Fibroblast of peridontal ligament (primary cell): Measurements from ENCODE around the gene ILF3.
"Not testable (repeated sequence)": the region's sequence is repeated elsewhere in the genome, so short reads cannot be mapped to it uniquely, and the experiment has no call there.

Experiments
- DNase-seq: peaks from one replicate; pipeline ENCODE4 v3.0.0-alpha.2; 2010; ENCODE audit errors: extremely low read depth

Gene ILF3

DNA sequence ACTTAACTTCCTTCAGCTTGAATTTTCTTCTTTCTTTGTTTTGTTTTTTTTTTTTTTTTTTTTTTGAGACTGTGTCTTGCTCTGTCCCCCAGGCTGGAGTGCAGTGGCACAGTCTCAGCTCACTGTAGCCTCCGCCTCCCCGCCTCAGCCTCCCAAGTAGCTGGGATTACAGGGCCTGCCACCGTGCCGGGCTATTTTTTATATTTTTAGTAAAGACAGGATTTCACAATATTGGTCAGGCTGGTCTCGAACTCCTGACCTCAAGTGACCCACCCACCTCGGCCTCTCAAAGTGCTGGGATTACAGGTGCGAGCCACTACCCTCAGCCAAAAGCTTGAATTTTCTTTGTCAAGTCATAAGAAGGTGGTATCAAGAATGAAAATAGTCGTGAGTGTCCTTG is 21.1 kb downstream of the ILF3 start:
- not testable (repeated sequence) for DNase-seq

DNA sequence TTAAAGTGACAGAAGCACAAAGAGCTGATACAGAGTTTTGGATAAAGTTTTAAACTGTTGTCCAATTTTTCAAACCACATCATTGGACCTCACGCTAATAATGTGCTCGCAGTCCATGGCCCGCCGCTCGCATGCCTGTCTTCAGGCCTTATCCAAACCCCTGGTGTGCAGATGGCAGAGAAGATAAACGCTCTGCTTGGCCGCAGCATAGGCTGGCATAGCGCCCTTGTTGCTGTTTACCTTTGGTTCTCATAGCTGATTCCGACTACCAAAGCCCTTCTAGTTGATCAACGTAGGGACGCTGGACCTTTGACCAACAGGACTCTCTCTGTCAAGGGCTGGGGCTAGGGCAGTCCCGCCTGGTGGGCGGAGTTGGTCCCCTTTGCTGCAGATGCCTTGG is 23.6 kb downstream of the ILF3 start:
- no peak for DNase-seq

DNA sequence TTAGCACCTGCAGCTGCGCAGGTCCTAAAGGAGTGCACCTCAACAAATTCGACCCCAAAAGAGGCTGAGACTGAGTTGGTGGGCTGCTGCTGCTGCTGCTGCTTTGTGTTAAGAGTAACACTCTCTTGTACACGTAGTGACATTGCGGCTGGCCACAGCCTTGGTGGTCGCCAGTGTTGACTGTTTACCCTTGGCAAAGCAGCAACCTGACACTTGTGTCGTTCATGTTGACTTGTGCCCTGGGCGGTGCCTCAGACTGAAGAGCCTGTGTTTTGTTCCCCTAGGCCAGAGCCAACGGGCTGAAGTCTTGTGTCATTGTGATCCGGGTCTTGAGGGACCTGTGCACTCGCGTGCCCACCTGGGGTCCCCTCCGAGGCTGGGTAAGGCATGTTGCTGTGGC is 24.7 kb downstream of the ILF3 start:
- DNase-seq: no peak

DNA sequence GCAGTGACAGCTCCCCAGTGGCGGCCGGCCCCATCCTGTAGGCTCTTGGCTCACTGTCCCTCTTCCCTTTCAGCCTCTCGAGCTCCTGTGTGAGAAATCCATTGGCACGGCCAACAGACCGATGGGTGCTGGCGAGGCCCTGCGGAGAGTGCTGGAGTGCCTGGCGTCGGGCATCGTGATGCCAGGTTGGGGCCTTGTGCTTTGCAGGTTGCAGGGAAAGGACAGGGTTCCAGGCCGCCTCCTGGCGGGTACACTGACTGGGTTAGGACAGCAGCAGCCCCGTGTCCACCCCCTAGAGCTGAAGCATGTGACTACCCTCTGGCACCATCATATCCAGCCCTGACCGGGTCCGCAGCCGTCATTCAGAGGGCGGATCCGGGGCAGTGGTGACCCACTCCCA is 25.6 kb downstream of the ILF3 start:
- no peak for DNase-seq

DNA sequence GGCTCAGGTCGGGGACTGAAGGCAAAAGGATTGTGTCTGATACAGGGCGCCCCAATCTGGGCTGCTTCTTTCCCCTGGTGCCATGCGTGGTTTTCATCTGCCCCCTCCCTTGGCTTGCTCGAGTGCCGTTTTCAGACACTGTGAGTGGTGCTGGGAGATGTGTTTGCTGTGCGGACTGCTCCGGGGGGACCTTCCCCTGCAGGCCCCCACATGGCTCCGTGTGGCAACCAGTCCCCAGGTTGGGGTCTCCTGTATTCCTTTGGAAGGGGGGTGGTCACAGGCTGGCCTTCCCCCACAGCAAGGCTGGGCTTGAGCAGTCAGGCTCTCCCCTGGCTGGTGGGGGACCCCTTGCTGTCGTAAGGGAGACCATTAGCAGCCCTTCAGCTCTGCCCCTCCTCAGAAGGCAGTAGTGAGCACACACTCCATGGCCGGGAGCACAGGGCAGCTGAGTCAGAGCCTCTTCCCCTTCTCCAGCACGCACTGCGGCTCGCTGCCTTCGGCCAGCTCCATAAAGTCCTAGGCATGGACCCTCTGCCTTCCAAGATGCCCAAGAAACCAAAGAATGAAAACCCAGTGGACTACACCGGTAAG is 26.5 kb downstream of the ILF3 start:
- DNase-seq: no peak

DNA sequence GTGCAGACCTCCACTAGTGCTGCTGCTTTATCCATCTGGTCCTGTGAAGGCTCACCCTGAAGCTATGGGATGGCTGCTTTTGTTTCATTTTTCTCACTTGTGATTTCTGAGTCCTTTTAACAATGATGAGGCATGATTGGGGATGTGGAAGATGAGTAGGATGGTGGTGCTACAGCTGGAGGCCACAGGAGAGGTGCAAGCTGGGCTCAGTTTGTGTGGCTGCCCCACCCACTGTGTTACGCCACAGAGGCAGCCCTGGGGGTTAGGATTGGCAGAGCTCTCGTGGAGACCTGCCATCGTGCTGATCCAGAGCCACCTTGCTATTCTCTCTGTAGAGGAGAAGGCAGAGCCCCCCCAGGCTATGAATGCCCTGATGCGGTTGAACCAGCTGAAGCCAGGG is 27.5 kb downstream of the ILF3 start:
- no peak for DNase-seq

DNA sequence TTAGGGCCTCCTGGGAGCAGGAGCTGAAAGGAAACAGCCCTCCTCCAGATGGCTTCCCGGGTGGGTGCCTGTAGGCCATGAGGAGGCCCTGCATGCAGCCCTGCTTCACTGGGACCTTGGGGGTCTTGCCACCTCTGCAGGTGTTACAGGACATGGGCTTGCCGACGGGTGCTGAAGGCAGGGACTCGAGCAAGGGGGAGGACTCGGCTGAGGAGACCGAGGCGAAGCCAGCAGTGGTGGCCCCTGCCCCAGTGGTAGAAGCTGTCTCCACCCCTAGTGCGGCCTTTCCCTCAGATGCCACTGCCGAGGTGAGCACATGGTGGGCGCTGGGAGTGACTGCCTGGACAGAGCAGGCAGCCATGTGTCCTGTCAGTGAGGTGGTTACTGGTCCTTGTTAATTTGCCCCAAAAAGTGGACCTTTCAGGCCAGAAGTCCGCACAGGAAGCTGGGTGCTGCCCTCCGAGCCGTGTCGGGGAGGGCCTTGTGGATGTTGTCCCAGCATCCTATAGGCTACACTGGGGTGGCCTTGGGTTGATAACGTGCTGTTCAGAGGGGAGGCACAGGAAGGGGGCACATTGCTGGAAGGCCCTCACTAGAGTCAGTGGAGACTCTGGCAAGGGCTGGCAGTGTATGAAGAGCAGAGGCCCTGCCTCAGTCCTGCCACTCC is 28.4 kb downstream of the ILF3 start:
- DNase-seq: no peak

DNA sequence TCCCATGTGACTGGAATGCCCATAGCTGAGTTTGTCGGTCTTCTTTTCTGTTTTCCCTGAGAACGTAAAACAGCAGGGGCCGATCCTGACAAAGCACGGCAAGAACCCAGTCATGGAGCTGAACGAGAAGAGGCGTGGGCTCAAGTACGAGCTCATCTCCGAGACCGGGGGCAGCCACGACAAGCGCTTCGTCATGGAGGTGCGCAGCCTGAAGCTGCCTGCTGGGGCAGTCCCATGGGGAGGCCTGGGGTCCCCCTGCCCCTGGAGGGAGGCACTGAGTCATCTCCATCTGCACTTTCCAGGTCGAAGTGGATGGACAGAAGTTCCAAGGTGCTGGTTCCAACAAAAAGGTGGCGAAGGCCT is 28.9 kb downstream of the ILF3 start:
- DNase-seq: no peak

DNA sequence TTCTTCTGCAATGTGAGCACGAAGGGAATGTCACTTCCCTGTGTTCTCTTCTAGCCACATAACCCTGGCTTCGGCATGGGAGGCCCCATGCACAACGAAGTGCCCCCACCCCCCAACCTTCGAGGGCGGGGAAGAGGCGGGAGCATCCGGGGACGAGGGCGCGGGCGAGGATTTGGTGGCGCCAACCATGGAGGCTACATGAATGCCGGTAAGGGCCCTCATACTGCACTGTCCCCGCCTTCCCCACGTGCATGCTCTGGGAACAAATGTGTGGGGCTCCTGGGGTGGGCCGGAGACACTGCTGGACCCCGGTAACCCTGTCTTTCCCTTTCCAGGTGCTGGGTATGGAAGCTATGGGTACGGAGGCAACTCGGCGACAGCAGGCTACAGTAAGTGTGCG is 29.4 kb downstream of the ILF3 start:
- no peak for DNase-seq

DNA sequence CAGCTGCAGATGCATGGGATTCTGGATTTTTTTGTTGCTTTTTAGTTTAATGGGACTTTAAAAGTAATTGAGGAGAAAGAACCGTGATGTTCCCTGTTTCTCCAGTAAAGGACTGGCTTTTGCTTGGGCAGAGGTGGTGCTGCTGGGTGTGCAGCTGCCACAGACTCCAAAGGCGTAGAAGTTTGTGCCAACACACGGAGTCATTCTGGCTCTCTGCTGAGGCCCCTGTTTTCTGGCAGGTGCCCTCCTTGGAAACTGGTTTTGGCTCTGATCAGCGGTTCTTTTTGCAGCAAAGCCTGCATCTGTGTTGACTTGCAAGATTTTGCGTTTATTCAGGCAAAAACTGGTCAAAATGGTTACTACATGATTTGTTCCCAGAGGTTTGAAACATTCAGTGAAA is 31.1 kb downstream of the ILF3 start:
- no peak for DNase-seq

DNA sequence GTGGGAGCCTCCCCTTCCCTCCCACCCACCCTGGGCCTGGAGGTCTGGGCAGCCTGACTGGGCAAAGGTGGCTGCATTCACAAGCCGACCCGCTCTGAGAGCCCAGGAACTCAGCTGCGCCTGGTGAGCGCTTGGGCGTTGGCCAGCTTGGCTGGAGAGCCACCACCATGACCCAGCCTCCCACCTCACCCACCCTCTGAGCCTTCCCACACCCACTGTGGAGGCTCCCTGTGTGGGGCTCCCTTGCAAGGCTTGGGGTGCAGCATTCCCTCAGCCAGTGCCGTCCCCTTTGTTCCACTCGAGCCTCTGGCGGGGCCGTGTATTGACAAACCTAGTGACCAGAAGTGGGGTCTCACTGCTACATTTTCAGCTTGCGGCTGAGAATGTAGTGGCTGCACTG is 32.0 kb downstream of the ILF3 start:
- DNase-seq: no peak

DNA sequence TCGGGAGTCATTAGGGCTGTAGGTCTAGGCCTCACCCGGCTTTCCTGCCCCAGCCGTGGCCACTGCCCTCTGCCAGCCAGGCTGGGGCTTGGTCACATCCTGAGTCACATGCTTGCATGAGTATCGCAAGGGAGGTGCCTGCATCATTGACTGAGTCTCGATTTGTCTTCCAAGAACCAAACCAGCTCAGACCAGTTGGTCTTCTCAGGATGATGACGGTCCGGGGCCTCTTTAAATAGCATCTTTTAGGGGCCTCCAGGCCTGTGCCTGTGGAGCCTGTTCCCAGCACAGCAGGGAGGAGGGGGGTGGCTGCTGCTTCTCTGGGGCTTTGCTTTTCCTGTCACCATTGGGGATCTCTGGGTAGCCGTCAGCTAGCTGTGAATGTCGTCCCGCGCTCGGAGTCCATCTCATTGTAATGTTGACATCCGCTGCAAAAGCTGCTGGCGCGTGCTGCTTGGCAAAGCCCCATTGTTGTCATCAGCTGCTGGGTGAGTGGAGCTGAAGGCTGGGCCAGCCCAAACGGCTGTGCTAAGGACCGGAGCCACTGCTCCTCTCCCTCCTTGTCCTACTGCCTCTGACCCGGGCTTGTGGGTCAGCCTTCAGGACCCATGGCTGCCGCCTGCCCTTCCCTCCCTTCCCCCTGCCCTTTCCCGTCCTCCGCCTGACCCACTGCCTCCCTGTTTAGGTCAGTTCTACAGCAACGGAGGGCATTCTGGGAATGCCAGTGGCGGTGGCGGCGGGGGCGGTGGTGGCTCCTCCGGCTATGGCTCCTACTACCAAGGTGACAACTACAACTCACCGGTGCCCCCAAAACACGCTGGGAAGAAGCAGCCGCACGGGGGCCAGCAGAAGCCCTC is 32.7 kb downstream of the ILF3 start:
- peak; percentile 30 for DNase-seq

DNA sequence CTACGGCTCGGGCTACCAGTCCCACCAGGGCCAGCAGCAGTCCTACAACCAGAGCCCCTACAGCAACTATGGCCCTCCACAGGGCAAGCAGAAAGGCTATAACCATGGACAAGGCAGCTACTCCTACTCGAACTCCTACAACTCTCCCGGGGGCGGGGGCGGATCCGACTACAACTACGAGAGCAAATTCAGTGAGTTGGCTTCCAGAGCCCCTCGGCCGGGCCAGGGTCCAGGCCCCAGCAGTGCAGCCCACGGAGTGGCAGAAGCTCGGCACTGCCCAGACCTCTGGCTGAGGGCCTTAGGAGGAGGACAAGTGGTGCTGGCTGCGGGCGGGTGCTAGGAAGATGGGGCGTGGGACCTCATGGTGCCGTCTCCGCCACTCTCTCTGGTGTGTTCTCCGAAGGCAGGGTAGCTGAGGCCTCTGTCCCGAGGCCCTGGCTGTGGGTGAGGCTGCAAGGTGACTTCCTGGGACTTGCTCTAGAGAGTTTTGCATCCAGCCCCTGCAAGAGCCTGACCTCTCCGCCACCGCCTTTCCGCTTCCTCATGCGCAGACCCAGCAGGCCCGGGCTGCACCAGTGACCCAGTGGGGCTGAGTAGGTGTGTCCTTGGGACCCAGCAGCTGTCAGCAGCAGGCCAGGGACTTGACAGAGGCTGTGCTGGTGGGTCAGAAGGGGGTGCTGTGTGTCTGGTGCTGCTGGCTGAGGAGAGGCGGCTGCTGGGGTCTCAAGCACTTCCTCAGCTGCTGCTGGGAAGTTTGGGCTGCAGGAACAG is 33.6 kb downstream of the ILF3 start:
- DNase-seq: no peak

DNA sequence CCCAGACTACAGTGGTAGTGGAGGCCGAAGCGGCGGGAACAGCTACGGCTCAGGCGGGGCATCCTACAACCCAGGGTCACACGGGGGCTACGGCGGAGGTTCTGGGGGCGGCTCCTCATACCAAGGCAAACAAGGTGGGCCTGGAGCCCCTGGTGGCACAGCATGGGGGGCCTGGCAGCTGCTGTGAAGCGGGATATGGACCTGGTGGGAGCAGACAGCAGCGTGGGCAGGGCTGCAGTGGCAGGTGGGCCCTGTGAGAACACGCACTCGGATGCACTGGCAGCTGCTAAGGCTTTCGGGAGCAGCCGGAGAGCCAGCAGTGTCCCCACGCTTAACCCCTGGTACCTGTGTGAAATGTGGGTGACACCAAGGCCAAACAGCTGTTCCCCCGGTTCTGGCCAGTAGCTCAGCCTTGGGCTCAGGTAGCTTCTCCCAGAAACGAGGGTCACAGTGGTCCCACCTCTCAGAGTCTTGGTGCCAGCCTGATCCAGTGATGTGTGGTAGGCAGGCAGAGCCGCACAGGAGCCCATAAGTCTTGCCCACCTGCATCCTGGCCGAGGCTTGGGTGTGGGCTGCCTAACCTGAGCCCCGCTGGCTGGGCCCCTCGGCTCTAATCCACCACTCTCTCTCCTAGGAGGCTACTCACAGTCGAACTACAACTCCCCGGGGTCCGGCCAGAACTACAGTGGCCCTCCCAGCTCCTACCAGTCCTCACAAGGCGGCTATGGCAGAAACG is 34.6 kb downstream of the ILF3 start:
- DNase-seq: no peak

DNA sequence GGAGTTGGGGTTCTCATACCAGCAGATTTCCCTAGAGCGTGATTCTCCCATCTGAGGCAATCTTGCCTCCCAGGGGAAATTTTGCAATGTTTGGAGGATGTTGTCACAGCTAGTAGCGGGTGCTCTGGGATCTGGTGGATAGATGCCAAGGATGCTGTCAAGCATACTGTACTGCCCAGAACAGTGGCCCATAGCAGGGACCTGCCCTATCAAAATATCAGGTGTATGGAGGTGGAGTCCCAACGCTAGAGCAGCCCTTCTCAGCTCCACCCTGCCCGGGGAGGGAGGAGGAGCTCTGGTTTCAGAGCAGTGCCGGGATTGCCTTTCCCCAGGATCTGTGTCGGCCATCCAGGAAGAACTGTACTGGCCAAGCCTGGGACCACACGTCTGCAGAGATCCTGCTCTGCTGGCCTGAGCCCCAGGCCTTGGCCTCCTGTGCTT is 36.2 kb downstream of the ILF3 start:
- DNase-seq: peak; percentile 44

DNA sequence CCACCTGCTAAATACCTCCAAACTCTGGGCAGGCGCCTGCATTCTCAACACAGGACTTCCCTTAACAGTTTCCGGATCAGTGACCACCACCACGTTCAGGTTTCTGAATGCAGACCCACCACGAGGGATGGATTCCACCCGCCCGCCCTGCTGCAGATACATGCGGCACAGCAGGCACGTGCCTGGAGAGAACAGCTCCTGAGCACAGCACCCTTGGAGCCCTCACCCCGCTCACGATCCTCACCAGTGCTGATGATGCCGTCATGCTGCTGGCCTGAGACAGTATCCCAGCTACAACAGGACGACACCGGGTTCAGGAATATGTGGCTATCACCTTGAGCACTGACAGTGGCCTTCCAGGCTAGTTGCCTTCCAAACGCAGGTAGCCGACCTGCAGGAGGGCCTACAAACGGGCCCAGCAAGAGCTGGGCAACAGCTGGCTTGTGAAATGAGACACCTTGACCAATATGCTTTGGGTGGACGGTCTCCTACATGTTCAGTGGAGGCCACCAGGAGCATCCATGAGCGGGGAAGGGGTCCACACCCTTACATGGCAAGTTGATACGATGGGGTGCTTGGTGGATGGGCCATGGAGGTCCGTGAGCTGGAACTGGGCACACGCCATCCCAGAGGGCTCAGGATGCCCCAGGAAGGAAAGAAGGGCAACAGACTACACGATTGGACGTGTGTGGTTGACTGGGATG is 37.2 kb downstream of the ILF3 start:
- DNase-seq: no peak

DNA sequence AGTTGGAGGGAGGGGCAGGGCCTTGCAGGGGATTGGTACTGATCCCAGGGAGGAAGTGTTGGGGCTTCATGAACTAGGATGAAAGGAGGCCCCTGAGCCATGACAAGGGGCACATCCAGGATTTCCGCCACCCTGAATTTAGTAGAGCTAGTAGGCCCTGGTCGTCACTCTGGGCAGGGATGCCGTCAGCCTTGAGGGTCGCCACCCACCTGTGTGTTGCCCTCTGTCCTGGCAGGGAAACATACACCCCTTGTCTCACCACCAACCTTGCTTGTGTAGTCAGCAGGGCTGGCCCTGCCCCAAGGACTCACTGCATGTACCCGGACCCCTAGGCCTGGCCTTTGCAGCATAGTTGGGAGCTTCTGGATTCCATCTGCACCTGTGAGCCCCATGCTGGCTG is 37.7 kb downstream of the ILF3 start:
- DNase-seq: no peak

DNA sequence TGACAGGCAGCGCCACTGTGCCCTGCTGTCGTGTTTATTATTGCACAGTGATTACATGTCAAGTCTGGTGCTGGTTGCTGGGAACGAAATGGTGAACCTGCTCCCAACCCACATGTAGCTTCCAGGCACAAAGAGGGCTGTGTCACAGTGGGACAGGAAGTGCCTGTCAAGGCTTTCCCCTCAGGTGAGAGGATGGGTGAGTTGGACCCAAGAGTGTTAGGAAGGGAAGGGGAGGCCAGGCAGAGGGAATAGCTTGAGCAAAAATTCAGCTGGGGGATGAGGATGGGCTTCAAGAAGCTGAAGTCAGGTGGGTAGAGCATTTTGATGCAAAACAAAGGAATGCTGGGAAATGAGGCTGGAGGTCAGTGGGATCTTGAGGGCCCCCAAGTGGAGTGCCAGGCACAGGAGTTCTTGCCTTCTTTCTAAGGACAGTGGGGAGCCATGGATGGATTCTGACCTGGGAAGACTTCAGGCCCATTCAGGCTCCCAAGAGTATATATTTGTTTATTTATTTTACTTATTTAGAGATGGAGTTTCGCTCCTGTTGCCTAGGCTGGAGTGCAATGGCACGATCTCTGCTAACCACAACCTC is 38.6 kb downstream of the ILF3 start:
- no peak for DNase-seq

DNA sequence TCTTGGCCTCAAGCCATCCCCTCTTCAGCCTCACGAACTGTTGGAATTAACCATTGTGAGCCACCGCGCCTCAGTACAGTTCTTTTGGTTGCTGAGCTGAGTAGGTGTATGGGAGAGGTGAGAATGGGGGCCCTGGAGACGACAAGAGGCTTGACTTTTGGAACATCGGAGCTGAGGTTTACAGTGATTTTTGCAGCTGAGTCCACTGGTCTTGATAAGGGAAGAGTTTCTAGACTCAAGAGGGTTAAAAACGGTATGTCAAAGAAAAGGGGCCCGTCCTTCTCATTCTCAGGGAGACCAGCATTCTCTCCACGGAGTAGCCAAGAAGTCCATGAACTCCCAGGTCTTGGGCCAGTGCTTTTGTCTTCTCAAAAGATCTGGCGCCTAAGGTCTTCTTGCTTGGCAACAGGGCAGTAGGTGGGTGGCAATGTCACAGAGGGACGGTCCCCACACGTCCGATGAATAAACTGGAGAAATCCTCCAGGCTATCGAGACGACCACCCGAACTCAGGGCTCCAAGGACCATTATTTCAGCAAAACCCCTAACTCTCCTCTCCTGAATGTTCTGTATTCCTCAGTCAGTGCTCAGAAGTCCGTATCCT is 40.7 kb downstream of the ILF3 start:
- no peak for DNase-seq
